ENCODE measurements around the gene TM4SF1.

TM4SF1 gene

GRCh38 chr3:149376718-149377407, 586 bp downstream of the TM4SF1 start:
- in situ Hi-C loops (cut with MboI; ENCODE audit: low sequenced_read_pairs), result loop anchor here (25.0 kb wide), 1 partner anchor 110 kb away; no protein-coding TSS in a partner anchor

GRCh38 chr3:149375501-149376196, 1.8 kb downstream of the TM4SF1 start:
- in situ Hi-C loops (cut with MboI; ENCODE audit: low sequenced_read_pairs), result loop anchor here (25.0 kb wide), 1 partner anchor 112 kb away; no protein-coding TSS in a partner anchor

GRCh38 chr3:149374793-149375500, 2.5 kb downstream of the TM4SF1 start:
- in situ Hi-C loops (cut with MboI; ENCODE audit: low sequenced_read_pairs), result loop anchor here (25.0 kb wide), 1 partner anchor 112 kb away; no protein-coding TSS in a partner anchor

- in situ Hi-C loops (cut with MboI; ENCODE audit: low sequenced_read_pairs), result no loop called here
These were observed 3.1 kb downstream of the TM4SF1 start for GRCh38 chr3:149374391-149374790.

- in situ Hi-C loops (cut with MboI; ENCODE audit: low sequenced_read_pairs), result no loop called here
These were observed 4.0 kb downstream of the TM4SF1 start for GRCh38 chr3:149373235-149374125.

GRCh38 chr3:149371723-149372114, 5.7 kb downstream of the TM4SF1 start:
- in situ Hi-C loops (cut with MboI; ENCODE audit: low sequenced_read_pairs), result no loop called here

GRCh38 chr3:149371001-149371722, 6.3 kb downstream of the TM4SF1 start:
- in situ Hi-C loops (cut with MboI; ENCODE audit: low sequenced_read_pairs), result no loop called here

- in situ Hi-C loops (cut with MboI; ENCODE audit: low sequenced_read_pairs), result no loop called here
These were observed 7.2 kb downstream of the TM4SF1 start for GRCh38 chr3:149369991-149370866.

GRCh38 chr3:149368674-149369497, 8.6 kb downstream of the TM4SF1 start:
- in situ Hi-C loops (cut with MboI; ENCODE audit: low sequenced_read_pairs), result no loop called here

GRCh38 chr3:149368201-149368673, 9.2 kb downstream of the TM4SF1 start:
- in situ Hi-C loops (cut with MboI; ENCODE audit: low sequenced_read_pairs), result no loop called here

- in situ Hi-C loops (cut with MboI; ENCODE audit: low sequenced_read_pairs), result no loop called here
These were observed 10.3 kb downstream of the TM4SF1 start for GRCh38 chr3:149366941-149367840.

GRCh38 chr3:149366031-149366430, 11.4 kb downstream of the TM4SF1 start:
- in situ Hi-C loops (cut with MboI; ENCODE audit: low sequenced_read_pairs), result no loop called here

- in situ Hi-C loops (cut with MboI; ENCODE audit: low sequenced_read_pairs), result no loop called here
These were observed 12.8 kb downstream of the TM4SF1 start for GRCh38 chr3:149364624-149365023.

GRCh38 chr3:149363053-149363452, 14.4 kb downstream of the TM4SF1 start:
- in situ Hi-C loops (cut with MboI; ENCODE audit: low sequenced_read_pairs), result no loop called here

GRCh38 chr3:149362366-149362765, 15.1 kb downstream of the TM4SF1 start:
- in situ Hi-C loops (cut with MboI; ENCODE audit: low sequenced_read_pairs), result no loop called here

GRCh38 chr3:149356630-149357029, 20.8 kb downstream of the TM4SF1 start:
- in situ Hi-C loops (cut with MboI; ENCODE audit: low sequenced_read_pairs), result no loop called here

- in situ Hi-C loops (cut with MboI; ENCODE audit: low sequenced_read_pairs), result no loop called here
These were observed 21.3 kb downstream of the TM4SF1 start for GRCh38 chr3:149356044-149356592.
